Breast epithelium (tissue), 4 donors: Measurements from ENCODE around the gene NTNG1. TPM values are rescaled to one million over a fixed set of nuclear protein-coding genes. Genes with fewer than 3 reads are reported as not detected.

ENCODE experiments used
- DNase-seq, 2 donors: peaks; one replicate each; pipeline ENCODE4 v3.0.0-alpha.2; 2019; ENCODE audit warnings: low spot score in 2 of 2
- H3K27ac ChIP-seq, 2 donors: fragments of 200-600 bp; sonication (generic) in 1 of 2; one replicate each; pipeline ENCODE4 v1.5.1; 2016 to 2019; ENCODE audit warnings: mild to moderate bottlenecking in 1 of 2
- H3K27me3 ChIP-seq, 2 donors: fragments of 200-600 bp; sonication (generic) in 1 of 2; one replicate each; pipeline versions ENCODE4 v1.5.1 to v1.6.0; 2017 to 2019; ENCODE audit warnings: control low read depth in 1 of 2, mild to moderate bottlenecking in 1 of 2
- H3K36me3 ChIP-seq: fragments of 200-600 bp; one replicate; pipeline ENCODE4 v1.5.1; 2019
- H3K4me1 ChIP-seq, 2 donors: fragments of 200-600 bp; sonication (generic); one replicate each; pipeline ENCODE4 v1.5.1; 2016 to 2019; ENCODE audit warnings: control low read depth in 1 of 2
- H3K4me3 ChIP-seq, 3 donors: fragments of 200-600 bp; sonication (generic); 1 replicate in 2 of 3; 2 replicates in 1 of 3; pipeline ENCODE4 v1.5.1; 2016 to 2019; ENCODE audit warnings: mild to moderate bottlenecking in 3 of 3, moderate library complexity in 2 of 3
- H3K9me3 ChIP-seq, 2 donors: fragments of 200-600 bp; sonication (generic) in 1 of 2; one replicate each; pipeline ENCODE4 v1.5.1; 2016 to 2019; ENCODE audit warnings: control low read depth in 1 of 2
- CTCF ChIP-seq, 3 donors: fragments of 450-650 bp; IDR thresholded peaks; one replicate each; pipeline ENCODE4 v1.5.1; 2016 to 2017; ENCODE audit warnings: antibody characterized with exemption in 3 of 3, mild to moderate bottlenecking in 3 of 3, moderate library complexity in 3 of 3
- POLR2A ChIP-seq: fragments of 450-650 bp; IDR thresholded peaks from one replicate; pipeline ENCODE4 v1.6.1; 2016; ENCODE audit warnings: antibody characterized with exemption, mild to moderate bottlenecking, moderate library complexity
- POLR2AphosphoS5 ChIP-seq, 3 donors: sonication (generic); formaldehyde crosslinking; IDR thresholded peaks; one replicate each; pipeline ENCODE4 v1.6.1; 2017; ENCODE audit warnings: antibody characterized with exemption in 3 of 3
- intact Hi-C: fragments of 100-400 bp; cut with DNase I; formaldehyde crosslinking; loops from one replicate; pipeline ENCODE4 v1.15.1; 2023; ENCODE audit warnings: low total_unique reads
- total RNA-seq, 3 donors: library from RNA; depleted of rRNA; stranded (reverse); fragments of >200 nt; gene quantifications; one replicate each; pipeline ENCODE4 v1.1.0, GENCODE V29; 2016

NTNG1 gene
- total RNA-seq, 3 donors from 2014 or later = 0.32 to 5.7 (median 0.98) TPM

GRCh38 chr1:107357376-107357775 lies 216.5 kb downstream of the NTNG1 start:
- Histone ChIP-seq H3K4me3 (no peak overlapping the region), H3K9me3 (peaks cover 0 to 5% of the 10 kb centered on the region in 2 donors), H3K4me1 (no peaks in the 10 kb centered on the region), H3K36me3 (no peaks in the 10 kb centered on the region), H3K27ac (no peak overlapping the region), H3K27me3 (no peaks in the 10 kb centered on the region)
- DNase-seq = no peak
- no peak for TF ChIP-seq CTCF (IDR thresholded peaks at IDR 0.05)
- no peak for TF ChIP-seq POLR2AphosphoS5 (IDR thresholded peaks at IDR 0.05)
- no peak for TF ChIP-seq POLR2A
- intact Hi-C loops = loop anchor here (10.0 kb wide), 1 partner anchor 893 kb away; no protein-coding TSS in a partner anchor

- no peaks in the 10 kb centered on the region for H3K9me3 ChIP-seq
Measured at GRCh38 chr1:107358619-107359327, 217.9 kb downstream of the NTNG1 start.

GRCh38 chr1:107359472-107360241 lies 218.8 kb downstream of the NTNG1 start:
- H3K36me3 ChIP-seq = no peaks in the 10 kb centered on the region
- H3K4me1 ChIP-seq = no peaks in the 10 kb centered on the region
- H3K4me3 ChIP-seq = no peak overlapping the region
- TF ChIP-seq POLR2A (no peak), CTCF (IDR thresholded peaks at IDR 0.05) (no peak), POLR2AphosphoS5 (IDR thresholded peaks at IDR 0.05) (no peak)
- intact Hi-C loops = loop anchor here (10.0 kb wide), 1 partner anchor 895 kb away; no protein-coding TSS in a partner anchor
- no peak overlapping the region for H3K27ac ChIP-seq
- DNase-seq = no peak
- no peaks in the 10 kb centered on the region for H3K9me3 ChIP-seq
- no peaks in the 10 kb centered on the region for H3K27me3 ChIP-seq

More at GRCh38 chr1:107358619-107359327, 217.9 kb downstream of the NTNG1 start:
- Histone ChIP-seq H3K27me3 (no peaks in the 10 kb centered on the region), H3K4me3 (no peak overlapping the region), H3K27ac (no peak overlapping the region), H3K4me1 (no peaks in the 10 kb centered on the region), H3K36me3 (no peaks in the 10 kb centered on the region)
- no peak for TF ChIP-seq POLR2A
- TF ChIP-seq POLR2AphosphoS5 (IDR thresholded peaks at IDR 0.05) = no peak
- TF ChIP-seq CTCF (IDR thresholded peaks at IDR 0.05) = no peak
- intact Hi-C loops = loop anchor here (10.0 kb wide), 1 partner anchor 894 kb away; no protein-coding TSS in a partner anchor
- DNase-seq = no peak

- H3K36me3 ChIP-seq = no peaks in the 10 kb centered on the region
- no peak overlapping the region for H3K27ac ChIP-seq
- no peak for DNase-seq
- intact Hi-C loops = no loop called here
- no peaks in the 10 kb centered on the region for H3K27me3 ChIP-seq
- no peak overlapping the region for H3K4me3 ChIP-seq
- no peak for TF ChIP-seq CTCF (IDR thresholded peaks at IDR 0.05)
- TF ChIP-seq POLR2AphosphoS5 (IDR thresholded peaks at IDR 0.05) = no peak
- no peak for TF ChIP-seq POLR2A
- no peaks in the 10 kb centered on the region for H3K4me1 ChIP-seq
- H3K9me3 ChIP-seq = no peaks in the 10 kb centered on the region
Measured at GRCh38 chr1:107362468-107363140, 221.8 kb downstream of the NTNG1 start.
